ENCODE results near the gene PHLPP1. TPM values are rescaled to one million over a fixed set of nuclear protein-coding genes. Genes with fewer than 3 reads are reported as not detected.
"Not testable (repeated sequence)": the region's sequence is repeated elsewhere in the genome, so short reads cannot be mapped to it uniquely, and the experiment has no call there.

Gene PHLPP1
- polyA plus RNA-seq (ENCODE audit: insufficient read length in 4 of 4): 10 to 100 TPM; 13.8 to 22.5 (median 16.6) TPM

- no peak for DNase-seq (ENCODE audit: low read depth in 4 of 4, low spot score in 3 of 4)
These were observed at the start of gene PHLPP1 for GRCh38 chr18:62715436-62715758. Gene PHLPP1 (plus strand): TSS chr18:62715541. CDS start chr18:62715684, 143 bp downstream.

GRCh38 chr18:62669225-62669624, 46.1 kb upstream of the PHLPP1 start:
- no peak for DNase-seq (ENCODE audit: low read depth in 4 of 4, low spot score in 3 of 4)

GRCh38 chr18:62670573-62670972, 44.8 kb upstream of the PHLPP1 start:
- DNase-seq (ENCODE audit: low read depth in 4 of 4, low spot score in 3 of 4): no peak

GRCh38 chr18:62672600-62672999, 42.7 kb upstream of the PHLPP1 start:
- no peak for DNase-seq (ENCODE audit: low read depth in 4 of 4, low spot score in 3 of 4)

GRCh38 chr18:62678847-62679485, 36.4 kb upstream of the PHLPP1 start:
- DNase-seq (ENCODE audit: low read depth in 4 of 4, low spot score in 3 of 4): no peak

GRCh38 chr18:62682371-62682770, 33.0 kb upstream of the PHLPP1 start:
- DNase-seq (ENCODE audit: low read depth in 4 of 4, low spot score in 3 of 4): no peak

- peak in 2 of 4 donors; percentile 12 to 14 for DNase-seq (ENCODE audit: low read depth in 4 of 4, low spot score in 3 of 4)
These were observed 31.4 kb upstream of the PHLPP1 start for GRCh38 chr18:62683935-62684334.

GRCh38 chr18:62688743-62689317, 26.5 kb upstream of the PHLPP1 start:
- DNase-seq (ENCODE audit: low read depth in 4 of 4, low spot score in 3 of 4): no peak

GRCh38 chr18:62690236-62690815, 25.0 kb upstream of the PHLPP1 start:
- DNase-seq (ENCODE audit: low read depth in 4 of 4, low spot score in 3 of 4): no peak

GRCh38 chr18:62693659-62694058, 21.7 kb upstream of the PHLPP1 start:
- no peak for DNase-seq (ENCODE audit: low read depth in 4 of 4, low spot score in 3 of 4)

GRCh38 chr18:62697636-62698035, 17.7 kb upstream of the PHLPP1 start:
- no peak for DNase-seq (ENCODE audit: low read depth in 4 of 4, low spot score in 3 of 4)

GRCh38 chr18:62702259-62702658, 13.1 kb upstream of the PHLPP1 start:
- no peak for DNase-seq (ENCODE audit: low read depth in 4 of 4, low spot score in 3 of 4)

GRCh38 chr18:62706879-62707278, 8.5 kb upstream of the PHLPP1 start:
- DNase-seq (ENCODE audit: low read depth in 4 of 4, low spot score in 3 of 4): not testable (repeated sequence)

- not testable (repeated sequence) for DNase-seq (ENCODE audit: low read depth in 4 of 4, low spot score in 3 of 4)
These were observed 5.4 kb upstream of the PHLPP1 start for GRCh38 chr18:62709908-62710307.

GRCh38 chr18:62710417-62710816, 4.9 kb upstream of the PHLPP1 start:
- DNase-seq (ENCODE audit: low read depth in 4 of 4, low spot score in 3 of 4): no peak

- DNase-seq (ENCODE audit: low read depth in 4 of 4, low spot score in 3 of 4): no peak
These were observed 3.6 kb upstream of the PHLPP1 start for GRCh38 chr18:62711781-62712180.

- DNase-seq (ENCODE audit: low read depth in 4 of 4, low spot score in 3 of 4): no peak
These were observed 1.6 kb upstream of the PHLPP1 start for GRCh38 chr18:62713651-62714247.

- peak; percentile 99 for DNase-seq (ENCODE audit: low read depth in 4 of 4, low spot score in 3 of 4)
These were observed 488 bp upstream of the PHLPP1 start for GRCh38 chr18:62714671-62715435.

GRCh38 chr18:62715759-62716615, 646 bp downstream of the PHLPP1 start:
- DNase-seq (ENCODE audit: low read depth in 4 of 4, low spot score in 3 of 4): peak in 1 of 4 donors; percentile 40

- peak in 1 of 4 donors; percentile 29 for DNase-seq (ENCODE audit: low read depth in 4 of 4, low spot score in 3 of 4)
These were observed 1.4 kb downstream of the PHLPP1 start for GRCh38 chr18:62716619-62717168.
